NCI-H146 (cell line): ENCODE data around the gene AP5Z1.

Source experiments
- DNase-seq: peaks from one replicate; lab custom pipeline; 2025; lab: John Stamatoyannopoulos, UW

AP5Z1 gene

GRCh38 chr7:4822677-4823076, 47.3 kb downstream of the AP5Z1 start:
- DNase-seq: no peak

- DNase-seq: no peak
Measured at GRCh38 chr7:4823441-4824119, 48.2 kb downstream of the AP5Z1 start.

GRCh38 chr7:4824120-4824775, 48.8 kb downstream of the AP5Z1 start:
- no peak for DNase-seq

GRCh38 chr7:4825081-4825480, 49.7 kb downstream of the AP5Z1 start:
- DNase-seq: no peak

- DNase-seq: no peak
Measured at GRCh38 chr7:4828720-4829383, 53.4 kb downstream of the AP5Z1 start.

GRCh38 chr7:4830176-4830575, 54.8 kb downstream of the AP5Z1 start:
- DNase-seq: peak; percentile 67

GRCh38 chr7:4831723-4832495, 56.5 kb downstream of the AP5Z1 start:
- no peak for DNase-seq

- no peak for DNase-seq
Measured at GRCh38 chr7:4832711-4833110, 57.3 kb downstream of the AP5Z1 start.

GRCh38 chr7:4833176-4833575, 57.8 kb downstream of the AP5Z1 start:
- DNase-seq: no peak

- no peak for DNase-seq
Measured at GRCh38 chr7:4833691-4834600, 58.5 kb downstream of the AP5Z1 start.

- no peak for DNase-seq
Measured at GRCh38 chr7:4834601-4835397, 59.4 kb downstream of the AP5Z1 start.

GRCh38 chr7:4835398-4836205, 60.2 kb downstream of the AP5Z1 start:
- no peak for DNase-seq

- no peak for DNase-seq
Measured at GRCh38 chr7:4836206-4836661, 60.8 kb downstream of the AP5Z1 start.

- DNase-seq: no peak
Measured at GRCh38 chr7:4837041-4837802, 61.8 kb downstream of the AP5Z1 start.

GRCh38 chr7:4837803-4838625, 62.6 kb downstream of the AP5Z1 start:
- DNase-seq: peak; percentile 77

- no peak for DNase-seq
Measured at GRCh38 chr7:4838626-4839334, 63.4 kb downstream of the AP5Z1 start.

- DNase-seq: no peak
Measured at GRCh38 chr7:4840079-4840501, 64.7 kb downstream of the AP5Z1 start.
